ENCODE measurements around the gene MUC5B. TPM values are rescaled to one million over a fixed set of nuclear protein-coding genes. Genes with fewer than 3 reads are reported as not detected.

Gene MUC5B
- total and polyA plus RNA-seq, 2 donors (not counting 3 experiments of a cell fraction or from before 2014, with no cell fraction given), result not detected

- dilution Hi-C loops (cut with MboI; ENCODE audit: extremely low pct_ligation_motif_present, low sequenced_read_pairs) (no loop called here), intact Hi-C loops (cut with micrococcal nuclease) (no loop called here)
- ChIA-PET CTCF (no interaction called here), POLR2A (no interaction called here)
- Histone ChIP-seq H3K36me3 (ENCODE audit: control insufficient read depth in 2 of 2, extremely low read depth in 1 of 2, insufficient read depth in 2 of 2, low read length in 2 of 2) (no peaks in the 10 kb centered on the region), H2AFZ (ENCODE audit: low read depth, low read length) (no peak overlapping the region), H3K79me2 (ENCODE audit: control insufficient read depth, insufficient read depth, low read length) (no peaks in the 10 kb centered on the region), H3K9me1 (replicated peaks; ENCODE audit: control insufficient read depth, extremely low read depth, insufficient read depth, low read length) (no peaks in the 10 kb centered on the region), H3K27me3 (ENCODE audit: control insufficient read depth in 2 of 2, insufficient read depth in 2 of 2, low read length in 2 of 2) (no peaks in the 10 kb centered on the region), H3K4me3 (replicated peaks in 1 of 3; ENCODE audit: insufficient read depth in 1 of 3, low read depth in 1 of 3, low read length in 3 of 3) (no peak overlapping the region), H3K4me1 (ENCODE audit: control insufficient read depth, extremely low read depth, insufficient read depth, low read length) (no peaks in the 10 kb centered on the region), H3K27ac (ENCODE audit: insufficient read depth, low read depth, low read length) (no peak overlapping the region), H3K9ac (replicated peaks; ENCODE audit: extremely low read depth, insufficient read depth, low read length) (no peak overlapping the region), H3K4me2 (ENCODE audit: insufficient read depth, low read length) (no peak overlapping the region), H4K20me1 (replicated peaks; ENCODE audit: control insufficient read depth, extremely low read depth, insufficient read depth, low read length) (no peaks in the 10 kb centered on the region), H3K9me3 (replicated peaks; ENCODE audit: control insufficient read depth, insufficient read depth, low read length) (no peaks in the 10 kb centered on the region)
- DNase-seq (ENCODE audit: low read depth, low spot score), result no peak
- no TSS peak for BruUV-seq (replicated peaks)
- FAIRE-seq, result no peak
- no peak for TF ChIP-seq EZH2 (IDR thresholded peaks at IDR 0.05; ENCODE audit: borderline replicate concordance, low read depth, low read length, severe bottlenecking)
- no peak for TF ChIP-seq MYC (IDR thresholded peaks at IDR 0.05; ENCODE audit: low read depth, low read length)
- TF ChIP-seq POLR2AphosphoS5 (IDR thresholded peaks at IDR 0.05; ENCODE audit: insufficient read depth, low read depth, low read length), result no peak
- no peak for TF ChIP-seq GATA2 (IDR thresholded peaks at IDR 0.05; ENCODE audit: insufficient read depth, insufficient read length, low read depth, low read length)
- no peak for TF ChIP-seq MAX (IDR thresholded peaks at IDR 0.05; ENCODE audit: insufficient read depth, insufficient read length)
- no peak for TF ChIP-seq FOS (IDR thresholded peaks at IDR 0.05; ENCODE audit: borderline replicate concordance, insufficient read depth, low read length)
- TF ChIP-seq JUN (IDR thresholded peaks at IDR 0.05; ENCODE audit: borderline replicate concordance, insufficient read depth, insufficient read length, low read depth), result no peak
- TF ChIP-seq, protein P1, sequence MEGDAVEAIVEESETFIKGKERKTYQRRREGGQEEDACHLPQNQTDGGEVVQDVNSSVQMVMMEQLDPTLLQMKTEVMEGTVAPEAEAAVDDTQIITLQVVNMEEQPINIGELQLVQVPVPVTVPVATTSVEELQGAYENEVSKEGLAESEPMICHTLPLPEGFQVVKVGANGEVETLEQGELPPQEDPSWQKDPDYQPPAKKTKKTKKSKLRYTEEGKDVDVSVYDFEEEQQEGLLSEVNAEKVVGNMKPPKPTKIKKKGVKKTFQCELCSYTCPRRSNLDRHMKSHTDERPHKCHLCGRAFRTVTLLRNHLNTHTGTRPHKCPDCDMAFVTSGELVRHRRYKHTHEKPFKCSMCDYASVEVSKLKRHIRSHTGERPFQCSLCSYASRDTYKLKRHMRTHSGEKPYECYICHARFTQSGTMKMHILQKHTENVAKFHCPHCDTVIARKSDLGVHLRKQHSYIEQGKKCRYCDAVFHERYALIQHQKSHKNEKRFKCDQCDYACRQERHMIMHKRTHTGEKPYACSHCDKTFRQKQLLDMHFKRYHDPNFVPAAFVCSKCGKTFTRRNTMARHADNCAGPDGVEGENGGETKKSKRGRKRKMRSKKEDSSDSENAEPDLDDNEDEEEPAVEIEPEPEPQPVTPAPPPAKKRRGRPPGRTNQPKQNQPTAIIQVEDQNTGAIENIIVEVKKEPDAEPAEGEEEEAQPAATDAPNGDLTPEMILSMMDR (IDR thresholded peaks at IDR 0.05; ENCODE audit: extremely low read depth in 1 of 2, insufficient read depth in 1 of 2, low read depth in 1 of 2, low read length in 2 of 2), result no peak
- no peak for TF ChIP-seq POLR2A (IDR thresholded peaks at IDR 0.05; ENCODE audit: low read depth, low read length)
These were observed 32.3 kb downstream of the MUC5B start for GRCh38 chr11:1255151-1255550.

All from endothelial cell of umbilical vein (primary cell).